ENCODE measurements around the gene RAX2.

DNA sequence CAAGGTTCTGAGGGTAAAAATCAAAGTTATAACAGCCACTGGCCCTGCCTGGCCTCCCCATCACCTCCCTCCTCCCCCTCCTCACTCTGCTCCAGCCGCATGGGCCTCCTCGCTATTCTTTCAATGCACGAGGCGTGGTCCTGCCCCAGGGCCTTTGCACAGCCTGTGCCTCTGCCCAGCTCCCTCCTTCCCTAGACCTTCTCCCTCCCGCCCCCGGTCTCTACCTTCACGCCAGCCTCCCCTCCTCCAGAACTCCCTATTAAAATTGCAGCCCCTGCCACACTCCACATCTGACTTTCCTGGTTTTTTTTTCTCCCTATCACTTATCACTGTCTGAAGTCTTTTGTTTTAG is 3.3 kb downstream of the RAX2 start:
- no peak for TF ChIP-seq POLR2A (IDR thresholded peaks at IDR 0.05; ENCODE audit: low read depth, low read length)
- TF ChIP-seq, protein P1, sequence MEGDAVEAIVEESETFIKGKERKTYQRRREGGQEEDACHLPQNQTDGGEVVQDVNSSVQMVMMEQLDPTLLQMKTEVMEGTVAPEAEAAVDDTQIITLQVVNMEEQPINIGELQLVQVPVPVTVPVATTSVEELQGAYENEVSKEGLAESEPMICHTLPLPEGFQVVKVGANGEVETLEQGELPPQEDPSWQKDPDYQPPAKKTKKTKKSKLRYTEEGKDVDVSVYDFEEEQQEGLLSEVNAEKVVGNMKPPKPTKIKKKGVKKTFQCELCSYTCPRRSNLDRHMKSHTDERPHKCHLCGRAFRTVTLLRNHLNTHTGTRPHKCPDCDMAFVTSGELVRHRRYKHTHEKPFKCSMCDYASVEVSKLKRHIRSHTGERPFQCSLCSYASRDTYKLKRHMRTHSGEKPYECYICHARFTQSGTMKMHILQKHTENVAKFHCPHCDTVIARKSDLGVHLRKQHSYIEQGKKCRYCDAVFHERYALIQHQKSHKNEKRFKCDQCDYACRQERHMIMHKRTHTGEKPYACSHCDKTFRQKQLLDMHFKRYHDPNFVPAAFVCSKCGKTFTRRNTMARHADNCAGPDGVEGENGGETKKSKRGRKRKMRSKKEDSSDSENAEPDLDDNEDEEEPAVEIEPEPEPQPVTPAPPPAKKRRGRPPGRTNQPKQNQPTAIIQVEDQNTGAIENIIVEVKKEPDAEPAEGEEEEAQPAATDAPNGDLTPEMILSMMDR (IDR thresholded peaks at IDR 0.05; ENCODE audit: extremely low read depth in 1 of 2, insufficient read depth in 1 of 2, low read depth in 1 of 2, low read length in 2 of 2), result no peak
- TF ChIP-seq POLR2AphosphoS5 (IDR thresholded peaks at IDR 0.05; ENCODE audit: insufficient read depth, low read depth, low read length), result no peak
